Activated CD8-positive, alpha-beta memory T cell treated with anti-CD3 and anti-CD28 coated beads, Interleukin-2, amount 50 U/mL, for 24 hours (primary cell): ENCODE data around the gene NOVA1.
"Not testable (repeated sequence)": the region's sequence is repeated elsewhere in the genome, so short reads cannot be mapped to it uniquely, and the experiment has no call there.

Experiments used
- DNase-seq: peaks from one replicate; pipeline ENCODE4 v3.0.0-alpha.2; 2020; ENCODE audit errors: extremely low read depth

The NOVA1 gene

GRCh38 chr14:26597589-26598080, at the start of gene NOVA1:
TSS of gene NOVA1 (minus strand) at chr14:26598033. CDS start at chr14:26597436, 597 bp downstream.
- DNase-seq = no peak

- not testable (repeated sequence) for DNase-seq
Measured at GRCh38 chr14:26645057-26645456, 47.2 kb upstream of the NOVA1 start.

GRCh38 chr14:26636561-26636960, 38.7 kb upstream of the NOVA1 start:
- no peak for DNase-seq

GRCh38 chr14:26634946-26635345, 37.1 kb upstream of the NOVA1 start:
- DNase-seq = not testable (repeated sequence)

- DNase-seq = no peak
Measured at GRCh38 chr14:26626256-26626655, 28.4 kb upstream of the NOVA1 start.

GRCh38 chr14:26622611-26623010, 24.8 kb upstream of the NOVA1 start:
- DNase-seq = no peak

GRCh38 chr14:26621807-26622560, 24.2 kb upstream of the NOVA1 start:
- DNase-seq = no peak

GRCh38 chr14:26621364-26621763, 23.5 kb upstream of the NOVA1 start:
- no peak for DNase-seq

GRCh38 chr14:26611259-26611658, 13.4 kb upstream of the NOVA1 start:
- no peak for DNase-seq

GRCh38 chr14:26606729-26607312, 9.0 kb upstream of the NOVA1 start:
- no peak for DNase-seq

GRCh38 chr14:26605602-26606001, 7.8 kb upstream of the NOVA1 start:
- DNase-seq = no peak

GRCh38 chr14:26602902-26603301, 5.1 kb upstream of the NOVA1 start:
- no peak for DNase-seq

- no peak for DNase-seq
Measured at GRCh38 chr14:26601856-26602255, 4.0 kb upstream of the NOVA1 start.

- no peak for DNase-seq
Measured at GRCh38 chr14:26599291-26599690, 1.5 kb upstream of the NOVA1 start.

GRCh38 chr14:26598672-26599131, 869 bp upstream of the NOVA1 start:
- no peak for DNase-seq

GRCh38 chr14:26598081-26598671, 343 bp upstream of the NOVA1 start:
- DNase-seq = no peak

GRCh38 chr14:26597071-26597588, 703 bp downstream of the NOVA1 start:
- DNase-seq = no peak

- DNase-seq = no peak
Measured at GRCh38 chr14:26596543-26597061, 1.2 kb downstream of the NOVA1 start.

GRCh38 chr14:26595926-26596542, 1.8 kb downstream of the NOVA1 start:
- no peak for DNase-seq

GRCh38 chr14:26594756-26595545, 2.9 kb downstream of the NOVA1 start:
- DNase-seq = no peak

GRCh38 chr14:26594148-26594547, 3.7 kb downstream of the NOVA1 start:
- DNase-seq = no peak
